Tibial artery (tissue), 4 donors: Measurements from ENCODE around the gene DIRAS1.

Experiments
- DNase-seq, 2 donors: peaks; one replicate each; pipeline ENCODE4 v3.0.0-alpha.2; 2019
- H3K27ac ChIP-seq, 2 donors: fragments of 200-600 bp; sonication (generic) in 1 of 2; 1 replicate in 1 of 2; 2 replicates in 1 of 2; pipeline ENCODE4 v1.5.1; 2018 to 2019; ENCODE audit warnings: mild to moderate bottlenecking in 1 of 2
- H3K27me3 ChIP-seq, 2 donors: fragments of 200-600 bp; sonication (generic) in 1 of 2; one replicate each; pipeline versions ENCODE4 v1.5.1 to v1.6.0; 2016 to 2019
- H3K36me3 ChIP-seq, 3 donors: fragments of 200-600 bp; sonication (generic) in 2 of 3; one replicate each; pipeline ENCODE4 v1.5.1; 2016 to 2019; ENCODE audit warnings: mild to moderate bottlenecking in 2 of 3
- H3K4me1 ChIP-seq, 4 donors: fragments of 200-600 bp; sonication (generic) in 2 of 4; 1 replicate in 3 of 4; 2 replicates in 1 of 4; pipeline ENCODE4 v1.5.1; 2016 to 2019
- H3K4me3 ChIP-seq, 2 donors: fragments of 200-600 bp; sonication (generic) in 1 of 2; 1 replicate in 1 of 2; 2 replicates in 1 of 2; pipeline ENCODE4 v1.5.1; 2018 to 2019; ENCODE audit warnings: mild to moderate bottlenecking in 2 of 2
- H3K9me3 ChIP-seq, 3 donors: fragments of 200-600 bp; sonication (generic) in 1 of 3; one replicate each; pipeline ENCODE4 v1.5.1; 2016 to 2019
- intact Hi-C: fragments of 100-400 bp; cut with DNase I; formaldehyde crosslinking; loops from one replicate; pipeline ENCODE4 v1.15.0; 2023; ENCODE audit warnings: low total_unique reads
- TF ChIP-seq, protein P1 (sequence below), 2 experiments: fragments of 200-600 bp in 1 of 2; fragments of 450-650 bp in 1 of 2; IDR thresholded peaks; one replicate each; pipeline ENCODE4 v1.5.1; 2017 to 2019; ENCODE audit warnings: antibody characterized with exemption in 2 of 2, mild to moderate bottlenecking in 1 of 2, moderate library complexity in 1 of 2

Gene DIRAS1

DNA sequence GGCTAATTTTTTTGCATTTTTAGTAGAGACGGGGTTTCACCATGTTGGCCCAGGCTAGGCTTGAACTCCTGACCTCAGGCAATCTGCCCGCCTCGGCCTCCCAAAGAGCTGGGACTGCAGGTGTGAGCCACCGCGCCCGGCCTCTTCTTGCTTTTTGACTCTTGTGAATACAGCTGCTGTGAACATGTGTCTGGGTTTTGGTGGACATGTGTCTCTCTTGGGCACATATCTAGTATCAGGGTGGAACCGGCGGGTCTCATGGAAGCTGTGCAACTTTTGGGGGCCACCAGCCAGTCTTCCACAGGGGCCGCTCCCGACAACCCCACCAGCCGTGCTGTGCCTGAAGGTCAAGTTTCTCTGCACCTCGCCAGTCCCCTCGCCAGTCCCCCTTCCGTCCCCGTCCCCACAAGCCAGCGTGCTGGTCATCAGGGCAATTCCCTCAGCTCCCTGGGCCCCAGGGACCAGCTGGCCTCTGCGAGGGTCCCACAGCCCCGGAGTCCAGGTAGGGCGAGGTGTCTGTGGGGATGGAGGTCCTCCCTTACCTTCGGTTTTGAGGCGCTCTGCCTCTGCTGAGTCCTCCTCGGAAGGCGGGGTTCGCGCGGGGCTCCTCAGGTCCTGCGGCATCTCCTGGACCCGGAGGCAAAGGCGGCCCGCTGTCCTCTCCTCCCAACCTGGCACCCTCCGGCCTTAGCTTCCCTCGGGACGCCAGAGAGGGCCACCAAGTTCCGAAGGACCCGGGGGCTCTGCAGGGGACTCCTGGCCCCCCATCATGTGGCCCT, 45.6 kb upstream of the DIRAS1 start:
- Histone ChIP-seq H3K27me3 (no peaks in the 10 kb centered on the region), H3K27ac (no peak overlapping the region), H3K9me3 (no peaks in the 10 kb centered on the region), H3K4me1 (peaks cover 0 to 14% (median 6%) of the 10 kb centered on the region in 4 donors), H3K36me3 (peaks cover 58 to 76% (median 74%) of the 10 kb centered on the region in 3 donors), H3K4me3 (no peak overlapping the region)
- TF ChIP-seq, protein P1, sequence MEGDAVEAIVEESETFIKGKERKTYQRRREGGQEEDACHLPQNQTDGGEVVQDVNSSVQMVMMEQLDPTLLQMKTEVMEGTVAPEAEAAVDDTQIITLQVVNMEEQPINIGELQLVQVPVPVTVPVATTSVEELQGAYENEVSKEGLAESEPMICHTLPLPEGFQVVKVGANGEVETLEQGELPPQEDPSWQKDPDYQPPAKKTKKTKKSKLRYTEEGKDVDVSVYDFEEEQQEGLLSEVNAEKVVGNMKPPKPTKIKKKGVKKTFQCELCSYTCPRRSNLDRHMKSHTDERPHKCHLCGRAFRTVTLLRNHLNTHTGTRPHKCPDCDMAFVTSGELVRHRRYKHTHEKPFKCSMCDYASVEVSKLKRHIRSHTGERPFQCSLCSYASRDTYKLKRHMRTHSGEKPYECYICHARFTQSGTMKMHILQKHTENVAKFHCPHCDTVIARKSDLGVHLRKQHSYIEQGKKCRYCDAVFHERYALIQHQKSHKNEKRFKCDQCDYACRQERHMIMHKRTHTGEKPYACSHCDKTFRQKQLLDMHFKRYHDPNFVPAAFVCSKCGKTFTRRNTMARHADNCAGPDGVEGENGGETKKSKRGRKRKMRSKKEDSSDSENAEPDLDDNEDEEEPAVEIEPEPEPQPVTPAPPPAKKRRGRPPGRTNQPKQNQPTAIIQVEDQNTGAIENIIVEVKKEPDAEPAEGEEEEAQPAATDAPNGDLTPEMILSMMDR (IDR thresholded peaks at IDR 0.05) = no peak
- intact Hi-C loops = no loop called here
- no peak for DNase-seq

DNA sequence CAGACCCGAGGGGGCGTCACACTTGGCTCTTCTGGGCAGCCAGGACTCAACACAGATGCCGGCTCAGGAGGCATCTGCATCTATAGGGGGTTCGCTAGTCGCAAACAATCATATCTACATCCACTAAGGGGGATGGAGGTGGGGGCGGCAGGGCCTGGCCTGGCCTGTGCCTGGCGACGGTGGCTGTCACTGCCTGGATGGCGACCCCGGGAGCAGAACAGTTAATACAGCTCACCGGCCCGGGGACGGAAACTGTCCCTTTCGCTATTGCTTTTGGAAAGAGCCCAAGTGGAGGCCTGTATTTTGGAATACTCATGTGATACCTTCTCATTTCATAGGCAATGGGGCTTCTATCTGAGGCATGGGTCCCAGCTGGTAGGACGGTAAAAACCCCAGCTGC, 44.2 kb upstream of the DIRAS1 start:
- H3K36me3 ChIP-seq = peaks cover 70 to 89% (median 86%) of the 10 kb centered on the region in 3 donors

DNA sequence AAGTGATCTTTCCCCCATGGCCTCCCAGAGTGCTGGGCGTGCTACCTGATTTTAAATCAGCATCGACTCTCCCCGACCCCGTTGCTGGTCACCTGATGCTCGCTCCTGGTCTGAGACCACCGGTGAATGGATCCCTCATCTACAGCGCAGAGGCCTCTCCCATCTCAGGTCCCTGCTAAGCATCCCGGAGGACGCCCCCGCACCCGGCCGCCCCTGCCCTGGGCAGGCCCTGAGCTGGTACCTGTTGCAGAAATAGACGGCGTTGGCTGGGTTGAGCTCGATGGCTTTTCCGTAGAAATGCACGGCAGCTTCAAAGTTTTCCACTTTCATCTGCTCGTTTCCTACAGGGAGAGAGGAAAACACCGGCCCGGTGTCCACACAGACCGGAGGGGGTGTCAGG, 43.8 kb upstream of the DIRAS1 start:
- TF ChIP-seq, protein P1 (IDR thresholded peaks at IDR 0.05) = no peak
- no peak overlapping the region for H3K27ac ChIP-seq
- intact Hi-C loops = no loop called here
- DNase-seq = no peak
- no peak overlapping the region for H3K4me3 ChIP-seq
- no peaks in the 10 kb centered on the region for H3K27me3 ChIP-seq
- no peaks in the 10 kb centered on the region for H3K9me3 ChIP-seq
- peaks cover 72 to 91% (median 84%) of the 10 kb centered on the region in 3 donors for H3K36me3 ChIP-seq
- H3K4me1 ChIP-seq = peaks cover 0 to under 1% (median 0%) of the 10 kb centered on the region in 4 donors

More for the DNA sequence above, 44.2 kb upstream of the DIRAS1 start:
- TF ChIP-seq, protein P1 (IDR thresholded peaks at IDR 0.05) = no peak
- intact Hi-C loops = no loop called here
- Histone ChIP-seq H3K27ac (no peak overlapping the region), H3K4me1 (peaks cover 0 to 5% (median 4%) of the 10 kb centered on the region in 4 donors), H3K9me3 (no peaks in the 10 kb centered on the region), H3K4me3 (no peak overlapping the region), H3K27me3 (no peaks in the 10 kb centered on the region)
- no peak for DNase-seq

GRCh38 chr19:2763687-2764086, 42.5 kb upstream of the DIRAS1 start:
- no peak overlapping the region for H3K27ac ChIP-seq
- H3K9me3 ChIP-seq = no peaks in the 10 kb centered on the region
- TF ChIP-seq, protein P1 (IDR thresholded peaks at IDR 0.05) = no peak
- H3K4me3 ChIP-seq = no peak overlapping the region
- no peak for DNase-seq
- H3K4me1 ChIP-seq = no peaks in the 10 kb centered on the region
- H3K36me3 ChIP-seq = peaks cover 77 to 98% (median 92%) of the 10 kb centered on the region in 3 donors
- intact Hi-C loops = no loop called here
- H3K27me3 ChIP-seq = no peaks in the 10 kb centered on the region

- no peaks in the 10 kb centered on the region for H3K27me3 ChIP-seq
- peaks cover 82 to 98% (median 92%) of the 10 kb centered on the region in 3 donors for H3K36me3 ChIP-seq
- no peak overlapping the region for H3K4me3 ChIP-seq
- intact Hi-C loops = no loop called here
- no peaks in the 10 kb centered on the region for H3K9me3 ChIP-seq
- no peak for DNase-seq
- H3K27ac ChIP-seq = no peak overlapping the region
- no peaks in the 10 kb centered on the region for H3K4me1 ChIP-seq
- TF ChIP-seq, protein P1 (IDR thresholded peaks at IDR 0.05) = no peak
Measured at GRCh38 chr19:2762783-2763496, 41.8 kb upstream of the DIRAS1 start.
